SK-N-MC (cell line): ENCODE data around the gene ABI2.
"Not testable (repeated sequence)": the region's sequence is repeated elsewhere in the genome, so short reads cannot be mapped to it uniquely, and the experiment has no call there.

Source experiments
- DNase-seq: peaks from one replicate; pipeline ENCODE4 v3.0.0-alpha.2; 2011; ENCODE audit warnings: low read depth, low spot score
- H3K27ac ChIP-seq: fragments of 200-600 bp; sonication (generic); 2 replicates; pipeline ENCODE4 v1.5.1; 2016; ENCODE audit warnings: mixed run types
- H3K36me3 ChIP-seq: fragments of 200-600 bp; sonication (generic); 2 replicates; pipeline ENCODE4 v1.6.1; 2017; ENCODE audit warnings: antibody characterized with exemption, low read length, mixed read lengths; ENCODE audit not compliant: insufficient read depth
- H3K4me3 ChIP-seq: fragments of 200-600 bp; sonication (generic); 2 replicates; pipeline ENCODE4 v1.5.1; 2016
- H3K9ac ChIP-seq: fragments of 200-600 bp; sonication (generic); 2 replicates; pipeline ENCODE4 v1.8.0; 2017; ENCODE audit warnings: mixed run types, mixed read lengths; ENCODE audit not compliant: insufficient read length
- H3K9me3 ChIP-seq: fragments of 200-600 bp; sonication (generic); 2 replicates; pipeline ENCODE4 v1.6.1; 2017; ENCODE audit warnings: low read depth, mild to moderate bottlenecking, antibody characterized with exemption, low read length, moderate library complexity, mixed read lengths
- EZH2 ChIP-seq: fragments of 200-600 bp; sonication (generic); IDR thresholded peaks from one replicate; pipeline ENCODE4 v1.6.1; 2017; ENCODE audit warnings: antibody characterized with exemption
- FOXP2 ChIP-seq: optimal IDR thresholded peaks from 2 replicates; pipeline ENCODE3; 2011; ENCODE audit warnings: mild to moderate bottlenecking, moderate library complexity; ENCODE audit not compliant: insufficient read depth; ENCODE audit errors: extremely low read length, control extremely low read depth
- POLR2AphosphoS5 ChIP-seq: IDR thresholded peaks from 2 replicates; pipeline ENCODE4 v1.6.1; 2012; ENCODE audit warnings: mild to moderate bottlenecking, low read depth, low read length, borderline replicate concordance

ABI2 gene

DNA sequence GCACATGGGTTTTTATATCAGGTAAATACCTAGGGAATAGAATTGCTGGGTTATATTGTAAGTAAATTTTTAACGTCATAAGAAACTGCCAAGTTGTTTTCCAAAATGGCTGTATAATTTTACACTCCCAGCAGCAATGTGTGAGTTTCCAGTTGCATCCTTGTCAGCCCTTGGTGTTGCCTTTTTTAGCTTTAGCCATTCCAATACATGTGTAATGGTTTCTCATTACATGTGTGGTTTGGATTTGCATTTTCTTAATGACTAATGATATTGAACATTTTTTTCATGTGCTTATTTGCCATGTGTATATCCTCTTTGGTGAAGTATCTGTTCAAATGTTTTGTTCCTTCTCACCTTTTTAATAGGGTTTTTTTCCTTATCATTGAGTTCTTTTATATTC lies 70.8 kb downstream of the ABI2 start:
- Histone ChIP-seq H3K36me3 (peaks cover 37% of the 10 kb centered on the region), H3K9ac (no peak overlapping the region), H3K4me3 (no peak overlapping the region), H3K27ac (no peak overlapping the region), H3K9me3 (no peaks in the 10 kb centered on the region)
- no peak for TF ChIP-seq FOXP2
- TF ChIP-seq POLR2AphosphoS5 = no peak
- TF ChIP-seq EZH2 = no peak
- no peak for DNase-seq

DNA sequence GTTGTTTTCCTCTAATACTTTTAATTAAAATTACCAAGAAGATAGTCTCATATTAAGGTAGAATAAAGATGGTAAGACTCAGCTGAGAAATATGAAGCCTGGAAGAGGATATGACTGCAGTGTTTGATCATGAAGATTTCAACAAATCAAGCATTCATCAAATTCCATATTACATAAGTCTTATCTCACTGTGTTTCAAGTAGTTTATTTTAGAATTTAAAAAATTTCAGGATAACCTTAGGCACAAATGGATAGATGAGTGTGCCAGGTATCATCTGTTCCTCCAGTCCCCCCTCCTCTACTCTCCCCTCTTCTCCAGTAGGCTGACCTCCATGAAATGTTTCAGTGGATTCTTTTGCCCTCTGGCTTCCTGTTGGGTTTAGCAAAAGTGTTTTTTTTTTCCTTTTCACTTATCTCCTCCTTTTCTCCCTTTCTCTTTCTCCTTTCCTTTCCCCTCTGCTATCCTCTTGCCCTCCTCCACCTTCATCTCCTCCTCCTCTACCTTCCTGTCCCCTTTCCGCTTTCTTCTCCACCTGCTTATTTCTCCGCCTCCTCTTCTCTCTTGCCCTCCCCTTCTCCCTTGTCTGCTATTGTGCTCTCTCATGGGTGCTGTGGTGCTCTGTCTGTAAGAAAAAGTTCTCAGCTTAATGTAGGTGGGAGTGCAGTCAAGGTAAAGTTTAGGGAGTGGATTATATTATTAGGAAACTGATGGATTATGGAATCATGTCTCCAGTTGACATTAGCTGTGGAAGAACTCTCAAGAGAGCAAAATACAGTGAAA lies 72.8 kb downstream of the ABI2 start:
- DNase-seq = no peak
- Histone ChIP-seq H3K9ac (no peak overlapping the region), H3K27ac (no peak overlapping the region), H3K4me3 (no peak overlapping the region), H3K36me3 (peaks cover 40% of the 10 kb centered on the region), H3K9me3 (no peaks in the 10 kb centered on the region)
- no peak for TF ChIP-seq FOXP2
- no peak for TF ChIP-seq EZH2
- no peak for TF ChIP-seq POLR2AphosphoS5

DNA sequence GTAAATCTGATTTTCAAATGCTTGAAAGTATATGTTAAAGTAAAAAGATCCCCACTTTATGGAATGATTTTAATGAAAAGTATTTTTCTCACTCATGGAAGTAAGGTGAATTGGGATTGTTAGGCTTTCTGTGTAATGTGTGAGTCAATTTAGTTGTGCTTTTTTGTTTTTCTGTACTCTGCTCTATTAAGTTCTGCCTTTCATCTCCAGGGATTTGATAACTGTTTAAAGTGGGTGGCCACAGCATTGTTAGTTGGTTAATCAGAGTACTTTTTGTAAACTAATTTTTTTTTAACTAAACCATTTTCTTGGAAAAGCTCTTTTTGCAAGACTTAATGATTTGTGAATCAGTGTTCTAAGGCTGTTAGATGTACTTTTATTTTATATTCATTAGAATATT lies 76.8 kb downstream of the ABI2 start:
- Histone ChIP-seq H3K9me3 (no peaks in the 10 kb centered on the region), H3K36me3 (peaks cover 40% of the 10 kb centered on the region), H3K4me3 (no peak overlapping the region), H3K27ac (no peak overlapping the region), H3K9ac (no peak overlapping the region)
- TF ChIP-seq POLR2AphosphoS5 = no peak
- no peak for TF ChIP-seq FOXP2
- TF ChIP-seq EZH2 = no peak
- DNase-seq = no peak

DNA sequence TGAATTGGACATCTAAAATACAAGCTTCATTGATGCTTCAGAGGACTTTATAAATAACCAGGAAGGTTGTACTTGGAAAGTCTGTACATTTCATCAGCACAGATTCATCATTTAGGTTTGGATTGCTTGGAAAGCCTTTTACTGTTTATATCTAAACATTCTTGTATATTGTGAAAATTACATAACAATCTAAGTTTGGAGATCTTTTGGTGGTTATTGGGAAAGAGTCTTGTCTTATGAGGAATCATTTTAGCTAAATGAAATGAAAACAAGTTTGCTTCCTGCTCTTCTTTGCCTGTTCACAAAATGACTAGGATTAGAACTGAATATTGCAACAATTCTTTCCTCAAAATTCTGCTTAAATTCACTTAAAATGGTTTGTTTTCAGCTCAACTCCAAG lies 79.3 kb downstream of the ABI2 start:
- Histone ChIP-seq H3K27ac (no peak overlapping the region), H3K9ac (no peak overlapping the region), H3K4me3 (no peak overlapping the region), H3K9me3 (no peaks in the 10 kb centered on the region), H3K36me3 (peaks cover 44% of the 10 kb centered on the region)
- TF ChIP-seq EZH2 = no peak
- no peak for TF ChIP-seq POLR2AphosphoS5
- TF ChIP-seq FOXP2 = no peak
- no peak for DNase-seq

DNA sequence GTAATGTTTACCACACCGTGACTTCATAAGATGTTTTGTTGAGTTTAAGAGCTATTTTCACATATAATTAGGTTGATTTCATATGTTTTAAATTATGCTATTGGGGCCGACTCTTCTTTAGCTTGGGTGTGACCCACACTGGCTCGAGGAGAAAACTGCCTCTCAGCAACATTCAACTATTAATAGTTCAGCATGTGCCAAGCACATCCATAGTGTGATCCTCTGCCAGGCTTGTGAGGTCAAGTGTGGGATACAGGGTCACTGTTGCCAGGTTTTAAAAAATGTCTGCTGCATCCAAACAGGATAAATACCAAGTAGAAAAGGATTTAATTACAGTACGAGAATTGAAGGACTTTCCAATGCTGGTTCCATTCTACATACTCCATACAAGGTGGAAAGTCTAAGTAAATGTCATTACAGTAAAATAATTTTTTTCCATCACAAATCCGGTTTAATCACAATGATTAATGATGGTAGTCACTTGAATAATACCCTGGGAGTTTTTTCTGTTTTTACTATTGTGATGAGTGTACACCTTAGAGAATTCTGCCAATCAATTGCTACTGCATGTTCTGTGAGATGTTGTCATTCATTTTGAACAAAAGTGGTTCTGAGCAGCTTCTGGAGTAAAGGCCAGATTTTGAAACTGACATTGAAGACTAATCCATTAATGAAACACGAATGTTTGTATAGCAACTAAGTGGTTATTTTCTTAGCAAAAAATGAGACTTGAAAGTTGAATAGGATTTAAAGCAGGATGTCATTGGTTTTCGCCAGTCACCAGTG lies 84.5 kb downstream of the ABI2 start:
- DNase-seq = no peak
- H3K27ac ChIP-seq = no peak overlapping the region
- 0 out of 2 replicates have a peak, but pooled peaks cover 3% of the 10 kb centered on the region for H3K9me3 ChIP-seq
- no peak overlapping the region for H3K9ac ChIP-seq
- peaks cover 37% of the 10 kb centered on the region for H3K36me3 ChIP-seq
- TF ChIP-seq POLR2AphosphoS5 (no peak), FOXP2 (no peak), EZH2 (no peak)
- H3K4me3 ChIP-seq = no peak overlapping the region

DNA sequence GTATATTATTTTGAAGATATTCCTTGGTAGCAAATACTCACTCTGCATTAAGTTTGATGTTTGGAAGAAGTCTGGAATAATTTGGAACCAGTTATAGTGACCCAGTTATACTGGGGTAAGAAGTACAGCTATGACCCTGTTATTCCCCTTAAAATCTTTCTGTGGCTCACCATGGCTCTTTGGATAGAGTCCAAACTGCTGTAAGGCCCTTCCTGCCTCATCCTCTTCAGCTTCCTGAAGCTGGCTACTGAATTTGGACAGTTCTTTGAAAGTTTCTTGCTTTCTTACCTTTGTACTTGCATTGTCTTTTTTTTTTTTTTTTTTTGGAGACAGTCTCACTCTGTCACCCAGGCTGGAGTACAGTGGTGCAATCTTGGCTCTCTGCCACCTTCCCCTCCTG lies 85.6 kb downstream of the ABI2 start:
- H3K27ac ChIP-seq = no peak overlapping the region
- DNase-seq = no peak
- 0 out of 2 replicates have a peak, but pooled peaks cover 10% of the 10 kb centered on the region for H3K9me3 ChIP-seq
- TF ChIP-seq POLR2AphosphoS5 = no peak
- TF ChIP-seq EZH2 = no peak
- TF ChIP-seq FOXP2 = no peak
- H3K4me3 ChIP-seq = no peak overlapping the region
- H3K9ac ChIP-seq = no peak overlapping the region
- H3K36me3 ChIP-seq = peaks cover 45% of the 10 kb centered on the region

DNA sequence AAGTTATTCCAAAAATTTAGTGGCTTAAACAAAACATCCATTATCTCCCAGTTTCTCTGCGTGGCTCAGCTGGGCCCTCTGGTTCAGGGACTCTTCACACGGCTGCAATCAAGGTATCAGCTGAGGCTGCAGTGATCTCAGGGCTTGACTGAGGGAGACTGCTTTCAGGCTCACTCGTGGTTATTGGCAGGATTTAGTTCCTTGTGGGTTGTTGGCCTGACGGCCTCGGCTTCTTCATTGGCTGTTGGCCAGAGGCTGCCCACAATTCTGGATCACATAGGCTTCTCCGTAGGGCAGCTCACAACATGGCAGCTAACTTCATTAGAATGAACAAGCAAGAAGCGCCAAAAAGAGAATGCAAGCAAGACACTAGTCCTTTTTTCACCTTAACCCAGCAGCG lies 90.1 kb downstream of the ABI2 start:
- no peak for DNase-seq
- no peak overlapping the region for H3K9ac ChIP-seq
- H3K27ac ChIP-seq = no peak overlapping the region
- no peak for TF ChIP-seq FOXP2
- no peak for TF ChIP-seq EZH2
- no peak for TF ChIP-seq POLR2AphosphoS5
- peaks cover 55% of the 10 kb centered on the region for H3K36me3 ChIP-seq
- H3K4me3 ChIP-seq = no peak overlapping the region
- H3K9me3 ChIP-seq = 0 out of 2 replicates have a peak, but pooled peaks cover 10% of the 10 kb centered on the region

DNA sequence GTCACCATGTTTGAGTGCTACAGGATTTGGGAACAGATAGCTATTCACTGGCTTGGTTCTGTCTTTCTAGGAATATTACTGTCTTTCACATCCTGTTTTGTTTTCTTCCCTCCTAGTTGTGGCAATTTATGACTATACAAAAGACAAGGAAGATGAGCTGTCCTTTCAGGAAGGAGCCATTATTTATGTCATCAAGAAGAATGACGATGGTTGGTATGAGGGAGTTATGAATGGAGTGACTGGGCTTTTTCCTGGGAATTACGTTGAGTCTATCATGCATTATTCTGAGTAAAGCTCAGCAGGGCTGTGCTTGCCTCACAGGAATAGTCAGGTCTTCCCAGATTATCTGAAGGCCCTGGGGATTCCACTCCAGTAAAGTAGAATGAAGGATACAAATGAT lies 98.9 kb downstream of the ABI2 start:
- no peak overlapping the region for H3K27ac ChIP-seq
- H3K4me3 ChIP-seq = no peak overlapping the region
- TF ChIP-seq FOXP2 = no peak
- no peak for TF ChIP-seq EZH2
- TF ChIP-seq POLR2AphosphoS5 = no peak
- H3K9ac ChIP-seq = no peak overlapping the region
- no peak for DNase-seq
- H3K36me3 ChIP-seq = peaks cover 36% of the 10 kb centered on the region
- no peaks in the 10 kb centered on the region for H3K9me3 ChIP-seq

DNA sequence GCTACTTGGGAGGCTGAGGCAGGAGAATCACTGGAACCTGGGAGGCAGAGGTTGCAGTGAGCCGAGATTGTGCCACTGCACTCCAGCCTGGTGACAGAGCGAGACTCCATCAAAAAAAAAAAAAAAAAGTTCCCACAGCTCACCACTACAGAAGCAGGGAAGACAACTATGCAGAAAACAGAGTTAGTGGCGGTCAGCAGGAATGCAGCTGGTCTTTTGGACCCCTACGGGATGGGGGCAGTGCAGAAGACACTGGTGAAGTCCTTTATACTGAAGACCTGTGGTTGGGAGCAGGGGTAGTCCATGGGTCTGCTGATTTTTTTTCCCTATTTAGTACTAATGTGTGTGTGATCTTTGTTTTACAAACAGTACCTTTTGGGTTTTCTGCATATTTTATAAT lies 101.4 kb downstream of the ABI2 start:
- not testable (repeated sequence) for DNase-seq, H3K27ac ChIP-seq, H3K9me3 ChIP-seq, H3K9ac ChIP-seq, H3K4me3 ChIP-seq
- peaks cover 28% of the 10 kb centered on the region for H3K36me3 ChIP-seq
